BJ (cell line): ENCODE measurements around the gene RFX3. TPM values are rescaled to one million over a fixed set of nuclear protein-coding genes. Genes with fewer than 3 reads are reported as not detected.

ENCODE experiments used
- CTCF ChIA-PET: fragments of 350-600 bp; formaldehyde crosslinking; extraction: SDS; loops from one replicate; lab custom pipeline; 2021; ENCODE audit warnings: antibody characterized with exemption, inconsistent platforms; lab: Yijun Ruan, JAX
- POLR2A ChIA-PET: fragments of 300-600 bp; sonication (Branson Sonifier 250); formaldehyde crosslinking; extraction: SDS; loops from one replicate; lab custom pipeline; 2021; ENCODE audit warnings: antibody characterized with exemption; lab: Charles Lee
- DNase-seq: peaks from one replicate; pipeline ENCODE4 v3.0.0-alpha.2; 2011; ENCODE audit warnings: low read depth
- H3K27me3 ChIP-seq: 2 replicates; pipeline ENCODE4 v1.6.0; 2011; ENCODE audit warnings: low read length; ENCODE audit not compliant: control insufficient read depth, insufficient read depth
- H3K36me3 ChIP-seq: 2 replicates; pipeline ENCODE4 v1.5.1; 2011; ENCODE audit warnings: low read length; ENCODE audit not compliant: control insufficient read depth, insufficient read depth
- H3K4me3 ChIP-seq: 2 replicates; pipeline ENCODE4 v1.5.1; 2011; ENCODE audit warnings: low read depth, mild to moderate bottlenecking, control low read depth, low read length
- CTCF ChIP-seq: IDR thresholded peaks from 2 replicates; pipeline ENCODE4 v1.5.1; 2011; ENCODE audit warnings: low read depth, mild to moderate bottlenecking, control low read depth, inconsistent platforms, low read length, moderate library complexity; ENCODE audit not compliant: insufficient read depth
- polyA plus RNA-seq: library from polyadenylated mRNA; depleted of rRNA; stranded (reverse); fragments of >200 nt; gene quantifications from 2 replicates; pipeline ENCODE4 v1.2.3, GENCODE V29; 2011

Gene RFX3
- polyA plus RNA-seq, 1 experiment: 2.2 TPM

- POLR2A ChIA-PET: interaction anchor here (0.6 kb wide), 1 partner anchor 25 kb away, joined by 4 read pairs; no protein-coding TSS in a partner anchor
- Histone ChIP-seq H3K4me3 (no peak overlapping the region), H3K36me3 (no peaks in the 10 kb centered on the region), H3K27me3 (no peaks in the 10 kb centered on the region)
- no peak for TF ChIP-seq CTCF
- CTCF ChIA-PET: interaction anchor here (1.1 to 2.7 kb wide), 3 partner anchors 22 to 203 kb away, joined by 3 to 19 read pairs (median 3); no protein-coding TSS in a partner anchor
- no peak for DNase-seq
Measured at GRCh38 chr9:3238236-3238635, 287.6 kb downstream of the RFX3 start.

GRCh38 chr9:3237121-3237520, 288.7 kb downstream of the RFX3 start:
- CTCF ChIA-PET: interaction anchor here (0.6 to 2.1 kb wide), 3 partner anchors 32 to 380 kb away, joined by 3 to 8 read pairs (median 4); no protein-coding TSS in a partner anchor
- Histone ChIP-seq H3K36me3 (no peaks in the 10 kb centered on the region), H3K27me3 (no peaks in the 10 kb centered on the region), H3K4me3 (no peak overlapping the region)
- DNase-seq: no peak
- no peak for TF ChIP-seq CTCF
- POLR2A ChIA-PET: no interaction called here

GRCh38 chr9:3235497-3235896, 290.3 kb downstream of the RFX3 start:
- H3K4me3 ChIP-seq: no peak overlapping the region
- ChIA-PET CTCF (interaction anchor here (1.2 to 2.1 kb wide), 3 partner anchors 9 to 1140 kb away, joined by 3 to 8 read pairs (median 4); no protein-coding TSS in a partner anchor), POLR2A (no interaction called here)
- H3K27me3 ChIP-seq: no peaks in the 10 kb centered on the region
- H3K36me3 ChIP-seq: no peaks in the 10 kb centered on the region
- TF ChIP-seq CTCF: no peak
- DNase-seq: no peak

GRCh38 chr9:3224931-3225330, 300.9 kb downstream of the RFX3 start:
- no peak overlapping the region for H3K4me3 ChIP-seq
- no peaks in the 10 kb centered on the region for H3K27me3 ChIP-seq
- DNase-seq: no peak
- ChIA-PET CTCF (interaction anchor here (1.1 to 1.6 kb wide), 2 partner anchors 9 to 216 kb away, joined by 3 to 4 read pairs; no protein-coding TSS in a partner anchor), POLR2A (no interaction called here)
- no peak for TF ChIP-seq CTCF
- H3K36me3 ChIP-seq: no peaks in the 10 kb centered on the region

- Histone ChIP-seq H3K4me3 (no peak overlapping the region), H3K36me3 (no peaks in the 10 kb centered on the region), H3K27me3 (no peaks in the 10 kb centered on the region)
- no peak for DNase-seq
- TF ChIP-seq CTCF: no peak
- ChIA-PET POLR2A (no interaction called here), CTCF (interaction anchor here (1.1 to 2.1 kb wide), 5 partner anchors 9 to 225 kb away, joined by 3 to 7 read pairs (median 4); no protein-coding TSS in a partner anchor)
Measured at GRCh38 chr9:3215658-3216057, 310.1 kb downstream of the RFX3 start.
